ENCODE measurements around the gene ADRB1. TPM values are rescaled to one million over a fixed set of nuclear protein-coding genes. Genes with fewer than 3 reads are reported as not detected.

Gene ADRB1
- total RNA-seq, 1 donor from 2014 or later: 0.07 TPM

GRCh38 chr10:114077815-114078219, 34.2 kb downstream of the ADRB1 start:
- DNase-seq (ENCODE audit: low spot score): no peak
- H3K27me3 Mint-ChIP-seq (ENCODE audit: low read depth): no peaks in the 10 kb centered on the region
- no peaks in the 10 kb centered on the region for H3K36me3 Mint-ChIP-seq (ENCODE audit: low read depth)
- H3K4me1 Mint-ChIP-seq (ENCODE audit: low read depth): no peaks in the 10 kb centered on the region
- H3K4me3 Mint-ChIP-seq (ENCODE audit: unreplicated experiment): no peak overlapping the region
- H3K9me3 Mint-ChIP-seq (ENCODE audit: low read depth): no peaks in the 10 kb centered on the region
- H3K27ac Mint-ChIP-seq (ENCODE audit: unreplicated experiment): no peak overlapping the region
- TF ChIP-seq, protein P1, sequence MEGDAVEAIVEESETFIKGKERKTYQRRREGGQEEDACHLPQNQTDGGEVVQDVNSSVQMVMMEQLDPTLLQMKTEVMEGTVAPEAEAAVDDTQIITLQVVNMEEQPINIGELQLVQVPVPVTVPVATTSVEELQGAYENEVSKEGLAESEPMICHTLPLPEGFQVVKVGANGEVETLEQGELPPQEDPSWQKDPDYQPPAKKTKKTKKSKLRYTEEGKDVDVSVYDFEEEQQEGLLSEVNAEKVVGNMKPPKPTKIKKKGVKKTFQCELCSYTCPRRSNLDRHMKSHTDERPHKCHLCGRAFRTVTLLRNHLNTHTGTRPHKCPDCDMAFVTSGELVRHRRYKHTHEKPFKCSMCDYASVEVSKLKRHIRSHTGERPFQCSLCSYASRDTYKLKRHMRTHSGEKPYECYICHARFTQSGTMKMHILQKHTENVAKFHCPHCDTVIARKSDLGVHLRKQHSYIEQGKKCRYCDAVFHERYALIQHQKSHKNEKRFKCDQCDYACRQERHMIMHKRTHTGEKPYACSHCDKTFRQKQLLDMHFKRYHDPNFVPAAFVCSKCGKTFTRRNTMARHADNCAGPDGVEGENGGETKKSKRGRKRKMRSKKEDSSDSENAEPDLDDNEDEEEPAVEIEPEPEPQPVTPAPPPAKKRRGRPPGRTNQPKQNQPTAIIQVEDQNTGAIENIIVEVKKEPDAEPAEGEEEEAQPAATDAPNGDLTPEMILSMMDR (IDR thresholded peaks at IDR 0.05): no peak

DNA sequence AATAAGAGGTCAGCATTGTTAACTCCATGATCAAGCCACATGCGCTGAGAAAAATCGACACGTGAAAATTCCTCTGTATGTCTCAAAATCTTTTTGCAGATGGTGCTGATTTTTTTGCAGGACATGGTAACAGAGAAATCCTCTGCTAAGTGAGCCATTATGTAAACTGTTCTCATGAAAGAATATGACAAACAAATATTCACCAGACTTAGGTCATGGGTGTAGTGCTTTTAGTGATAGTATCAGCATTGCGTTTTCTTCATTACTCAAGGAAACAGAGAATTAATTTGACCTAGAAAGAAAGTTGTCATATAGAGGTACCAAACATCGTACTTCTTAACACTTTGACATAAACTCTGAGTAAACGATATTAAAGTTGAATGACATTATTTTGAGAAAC, 34.7 kb downstream of the ADRB1 start:
- H3K27ac Mint-ChIP-seq (ENCODE audit: unreplicated experiment): no peak overlapping the region
- no peaks in the 10 kb centered on the region for H3K4me1 Mint-ChIP-seq (ENCODE audit: low read depth)
- H3K4me3 Mint-ChIP-seq (ENCODE audit: unreplicated experiment): no peak overlapping the region
- no peaks in the 10 kb centered on the region for H3K9me3 Mint-ChIP-seq (ENCODE audit: low read depth)
- H3K27me3 Mint-ChIP-seq (ENCODE audit: low read depth): no peaks in the 10 kb centered on the region
- TF ChIP-seq, protein P1 (IDR thresholded peaks at IDR 0.05): no peak
- no peak for DNase-seq (ENCODE audit: low spot score)
- H3K36me3 Mint-ChIP-seq (ENCODE audit: low read depth): no peaks in the 10 kb centered on the region

GRCh38 chr10:114079421-114079820, 35.8 kb downstream of the ADRB1 start:
- no peaks in the 10 kb centered on the region for H3K4me1 Mint-ChIP-seq (ENCODE audit: low read depth)
- no peaks in the 10 kb centered on the region for H3K27me3 Mint-ChIP-seq (ENCODE audit: low read depth)
- no peaks in the 10 kb centered on the region for H3K36me3 Mint-ChIP-seq (ENCODE audit: low read depth)
- TF ChIP-seq, protein P1 (IDR thresholded peaks at IDR 0.05): no peak
- no peak for DNase-seq (ENCODE audit: low spot score)
- H3K27ac Mint-ChIP-seq (ENCODE audit: unreplicated experiment): no peak overlapping the region
- no peaks in the 10 kb centered on the region for H3K9me3 Mint-ChIP-seq (ENCODE audit: low read depth)
- no peak overlapping the region for H3K4me3 Mint-ChIP-seq (ENCODE audit: unreplicated experiment)

- no peak overlapping the region for H3K27ac Mint-ChIP-seq (ENCODE audit: unreplicated experiment)
- no peaks in the 10 kb centered on the region for H3K4me1 Mint-ChIP-seq (ENCODE audit: low read depth)
- H3K4me3 Mint-ChIP-seq (ENCODE audit: unreplicated experiment): no peak overlapping the region
- no peaks in the 10 kb centered on the region for H3K9me3 Mint-ChIP-seq (ENCODE audit: low read depth)
- H3K36me3 Mint-ChIP-seq (ENCODE audit: low read depth): no peaks in the 10 kb centered on the region
- TF ChIP-seq, protein P1 (IDR thresholded peaks at IDR 0.05): no peak
- no peaks in the 10 kb centered on the region for H3K27me3 Mint-ChIP-seq (ENCODE audit: low read depth)
- DNase-seq (ENCODE audit: low spot score): no peak
These were observed 38.4 kb downstream of the ADRB1 start for GRCh38 chr10:114081911-114082583.

GRCh38 chr10:114083040-114083439, 39.4 kb downstream of the ADRB1 start:
- no peaks in the 10 kb centered on the region for H3K9me3 Mint-ChIP-seq (ENCODE audit: low read depth)
- DNase-seq (ENCODE audit: low spot score): no peak
- no peaks in the 10 kb centered on the region for H3K27me3 Mint-ChIP-seq (ENCODE audit: low read depth)
- H3K27ac Mint-ChIP-seq (ENCODE audit: unreplicated experiment): no peak overlapping the region
- no peaks in the 10 kb centered on the region for H3K36me3 Mint-ChIP-seq (ENCODE audit: low read depth)
- H3K4me3 Mint-ChIP-seq (ENCODE audit: unreplicated experiment): no peak overlapping the region
- TF ChIP-seq, protein P1 (IDR thresholded peaks at IDR 0.05): no peak
- no peaks in the 10 kb centered on the region for H3K4me1 Mint-ChIP-seq (ENCODE audit: low read depth)
